Neural progenitor cell (in vitro differentiated cells): ENCODE results near the gene FAM227A. TPM values are rescaled to one million over a fixed set of nuclear protein-coding genes. Genes with fewer than 3 reads are reported as not detected.
"Not testable (repeated sequence)": the region's sequence is repeated elsewhere in the genome, so short reads cannot be mapped to it uniquely, and the experiment has no call there.

Experiments
- DNase-seq: peaks from one replicate; pipeline ENCODE4 v3.0.0-alpha.2; 2016; ENCODE audit warnings: low spot score
- H2AFZ ChIP-seq: fragments of 200-600 bp; sonication (generic); replicated peaks from 2 replicates; pipeline ENCODE4 v1.6.1; 2016; ENCODE audit warnings: antibody characterized with exemption
- H3F3A ChIP-seq: fragments of 200-600 bp; sonication (generic); 2 replicates; pipeline ENCODE4 v1.6.1; 2016; ENCODE audit warnings: antibody characterized with exemption, low read depth
- H3K27ac ChIP-seq: fragments of 200-600 bp; sonication (generic); 2 replicates; pipeline ENCODE4 v1.5.1; 2016; ENCODE audit warnings: mild to moderate bottlenecking
- H3K27me3 ChIP-seq: fragments of 200-600 bp; sonication (generic); 2 replicates; pipeline ENCODE4 v1.6.1; 2016; ENCODE audit warnings: mild to moderate bottlenecking, moderate library complexity
- H3K36me3 ChIP-seq: fragments of 200-600 bp; sonication (generic); 2 replicates; pipeline ENCODE4 v1.5.1; 2016
- H3K4me1 ChIP-seq: fragments of 200-600 bp; sonication (generic); 2 replicates; pipeline ENCODE4 v1.6.1; 2016; ENCODE audit warnings: mixed run types
- H3K4me2 ChIP-seq: fragments of 200-600 bp; sonication (generic); 2 replicates; pipeline ENCODE4 v1.6.1; 2016
- H3K4me3 ChIP-seq: fragments of 200-600 bp; sonication (generic); 2 replicates; pipeline ENCODE4 v1.5.1; 2016
- H3K79me2 ChIP-seq: fragments of 200-600 bp; sonication (generic); 2 replicates; pipeline ENCODE4 v1.6.1; 2016; ENCODE audit warnings: low read depth
- H3K9ac ChIP-seq: fragments of 200-600 bp; sonication (generic); 2 replicates; pipeline ENCODE4 v1.6.1; 2016
- H3K9me3 ChIP-seq: fragments of 200-600 bp; sonication (generic); 2 replicates; pipeline ENCODE4 v1.5.1; 2016; ENCODE audit warnings: low read depth
- H4K20me1 ChIP-seq: fragments of 200-600 bp; sonication (generic); 2 replicates; pipeline ENCODE4 v1.6.1; 2016; ENCODE audit warnings: low read depth
- H3K27ac Mint-ChIP-seq: 3 replicates; pipeline ENCODE4 v1.8.0; 2021; ENCODE audit warnings: mixed read lengths
- H3K27me3 Mint-ChIP-seq: 2 replicates; pipeline ENCODE4 v1.8.0; 2022; ENCODE audit warnings: low read depth, mild to moderate bottlenecking, inconsistent platforms, moderate library complexity, mixed read lengths; ENCODE audit not compliant: insufficient read depth
- H3K36me3 Mint-ChIP-seq: 3 replicates; pipeline ENCODE4 v1.8.0; 2021; ENCODE audit warnings: mixed read lengths
- H3K4me1 Mint-ChIP-seq: 3 replicates; pipeline ENCODE4 v1.8.0; 2021; ENCODE audit warnings: mixed read lengths
- H3K4me3 Mint-ChIP-seq: 3 replicates; pipeline ENCODE4 v1.8.0; 2021; ENCODE audit warnings: mild to moderate bottlenecking, moderate library complexity, mixed read lengths
- H3K9me3 Mint-ChIP-seq: 3 replicates; pipeline ENCODE4 v1.8.0; 2020; ENCODE audit warnings: mixed read lengths
- CTCF ChIP-seq: fragments of 200-600 bp; sonication (generic); IDR thresholded peaks from 2 replicates; pipeline ENCODE4 v1.5.1; 2017; ENCODE audit warnings: antibody characterized with exemption, mild to moderate bottlenecking
- EZH2 ChIP-seq: fragments of 200-600 bp; sonication (generic); IDR thresholded peaks from 2 replicates; pipeline ENCODE4 v1.6.1; 2017; ENCODE audit warnings: antibody characterized with exemption, mild to moderate bottlenecking, moderate library complexity
- EZH2phosphoT487 ChIP-seq: fragments of 200-600 bp; sonication (generic); IDR thresholded peaks from 2 replicates; pipeline ENCODE4 v1.6.1; 2017; ENCODE audit warnings: antibody characterized with exemption
- total RNA-seq: library from RNA; depleted of rRNA; stranded (reverse); fragments of >200 nt; gene quantifications from 2 replicates; pipeline ENCODE4 v1.2.3, GENCODE V29; 2015; ENCODE audit warnings: low replicate concordance

FAM227A gene
- total RNA-seq, 1 donor from 2014 or later: 32.7 TPM

DNA sequence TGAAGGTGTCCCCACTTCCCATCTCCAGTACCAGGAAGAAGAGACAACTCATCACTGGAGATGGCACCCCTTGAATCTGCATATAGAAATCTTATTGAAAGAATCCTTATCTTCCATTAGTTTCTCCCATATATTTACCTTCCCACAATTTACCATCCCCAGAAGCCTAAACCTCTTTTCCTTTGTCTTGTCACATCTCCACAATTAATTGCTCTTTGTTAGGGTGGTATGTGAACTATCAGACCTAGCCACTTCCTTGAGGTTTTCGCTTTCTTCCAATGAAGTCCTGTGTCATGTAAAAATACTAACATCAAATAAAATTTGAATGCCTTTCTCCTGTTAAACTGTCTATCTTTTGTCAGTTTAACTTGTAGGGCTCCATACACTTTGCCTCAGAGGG lies 37.9 kb downstream of the FAM227A start:
- TF ChIP-seq CTCF (no peak), EZH2 (no peak), EZH2phosphoT487 (no peak)
- H3K9me3 Mint-ChIP-seq: peaks cover 3% of the 10 kb centered on the region
- no peak for DNase-seq

DNA sequence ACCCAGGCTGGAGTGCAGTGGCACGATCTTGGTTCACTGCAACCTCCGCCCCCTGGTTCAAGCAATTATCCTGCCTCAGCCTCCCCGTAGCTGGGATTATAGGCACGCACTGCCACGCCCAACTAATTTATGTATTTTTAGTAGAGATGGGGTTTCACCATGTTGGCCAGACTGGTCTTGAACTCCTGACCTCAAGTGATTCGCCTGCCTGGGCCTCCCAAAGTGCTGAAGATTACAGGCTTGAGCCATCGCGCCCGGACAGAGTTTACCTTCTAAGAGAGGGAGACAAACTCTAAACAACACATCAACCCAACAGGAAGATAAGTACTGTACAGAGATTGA lies 41.2 kb downstream of the FAM227A start:
- H3K36me3 ChIP-seq, H3K9ac ChIP-seq, H3K4me1 Mint-ChIP-seq, H3F3A ChIP-seq, H3K4me3 ChIP-seq, DNase-seq, H2AFZ ChIP-seq, H3K79me2 ChIP-seq, H3K4me1 ChIP-seq, H3K9me3 Mint-ChIP-seq, H3K27me3 ChIP-seq, H3K27me3 Mint-ChIP-seq, H3K4me2 ChIP-seq, H3K27ac ChIP-seq, H3K4me3 Mint-ChIP-seq, H3K9me3 ChIP-seq, H4K20me1 ChIP-seq, H3K27ac Mint-ChIP-seq: not testable (repeated sequence)
- peaks cover 54% of the 10 kb centered on the region for H3K36me3 Mint-ChIP-seq

More for the DNA sequence above, 37.9 kb downstream of the FAM227A start:
- Histone ChIP-seq H4K20me1 (no peaks in the 10 kb centered on the region), H3K4me2 (no peak overlapping the region), H3K4me1 (no peaks in the 10 kb centered on the region), H3K27me3 (no peaks in the 10 kb centered on the region), H3F3A (no peaks in the 10 kb centered on the region), H2AFZ (no peak overlapping the region), H3K27ac (no peak overlapping the region), H3K36me3 (peaks cover 2% of the 10 kb centered on the region), H3K4me3 (no peak overlapping the region), H3K9me3 (no peaks in the 10 kb centered on the region), H3K9ac (no peak overlapping the region), H3K79me2 (no peaks in the 10 kb centered on the region)
- H3K4me1 Mint-ChIP-seq: no peaks in the 10 kb centered on the region
- H3K27me3 Mint-ChIP-seq: peaks cover 5% of the 10 kb centered on the region
- H3K27ac Mint-ChIP-seq: no peak overlapping the region
- H3K4me3 Mint-ChIP-seq: no peak overlapping the region
- peaks cover 45% of the 10 kb centered on the region for H3K36me3 Mint-ChIP-seq

DNA sequence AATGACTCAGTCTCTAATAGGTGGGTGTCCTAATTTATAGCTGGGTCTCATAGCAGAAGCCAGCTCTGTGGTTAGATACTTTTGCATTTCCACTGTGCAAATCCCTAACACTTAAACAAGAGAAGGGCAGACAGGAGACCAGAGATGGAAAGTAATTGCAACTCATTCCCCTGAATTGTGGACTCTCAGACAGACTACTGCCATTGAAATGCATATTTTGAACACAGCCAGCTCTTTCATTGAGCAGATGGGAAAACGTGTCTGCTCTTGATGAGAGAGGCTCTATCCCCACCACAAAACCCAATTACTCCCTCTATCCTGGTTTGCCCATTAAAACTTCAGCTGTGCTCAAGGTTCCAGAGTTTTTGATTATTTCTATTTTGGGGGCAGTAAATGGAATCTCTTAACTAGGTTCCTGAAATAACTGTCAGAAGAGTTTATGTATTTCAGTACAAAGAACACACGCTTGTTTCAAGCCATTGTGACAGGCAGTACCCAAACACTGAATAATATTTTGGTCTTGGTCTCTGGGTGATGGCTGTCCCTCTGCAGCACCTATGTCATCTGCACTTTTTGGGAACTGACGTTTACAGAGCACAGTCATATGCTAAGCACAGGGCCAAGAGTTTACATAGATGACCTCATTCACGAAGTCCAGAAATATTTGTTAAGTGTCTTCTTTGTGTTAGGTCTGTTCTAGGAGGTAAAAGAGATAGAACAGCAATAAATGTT lies 41.7 kb downstream of the FAM227A start:
- peaks cover 49% of the 10 kb centered on the region for H3K36me3 Mint-ChIP-seq
- H3K27me3 Mint-ChIP-seq: peaks cover 5% of the 10 kb centered on the region
- no peaks in the 10 kb centered on the region for H4K20me1 ChIP-seq
- no peak overlapping the region for H3K4me3 ChIP-seq
- no peak overlapping the region for H3K9ac ChIP-seq
- H3K27ac ChIP-seq: no peak overlapping the region
- H3K9me3 Mint-ChIP-seq: peaks cover 3% of the 10 kb centered on the region
- no peak for TF ChIP-seq EZH2
- H3K4me1 ChIP-seq: no peaks in the 10 kb centered on the region
- H3K27me3 ChIP-seq: no peaks in the 10 kb centered on the region
- H3K4me3 Mint-ChIP-seq: no peak overlapping the region
- DNase-seq: no peak
- H3K36me3 ChIP-seq: peaks cover 2% of the 10 kb centered on the region
- no peaks in the 10 kb centered on the region for H3K79me2 ChIP-seq
- H3K4me1 Mint-ChIP-seq: no peaks in the 10 kb centered on the region
- H3F3A ChIP-seq: no peaks in the 10 kb centered on the region
- no peak overlapping the region for H3K27ac Mint-ChIP-seq
- no peaks in the 10 kb centered on the region for H3K9me3 ChIP-seq
- H2AFZ ChIP-seq: no peak overlapping the region
- H3K4me2 ChIP-seq: no peak overlapping the region

GRCh38 chr22:38613588-38613987 lies 42.6 kb downstream of the FAM227A start:
- no peaks in the 10 kb centered on the region for H3K36me3 ChIP-seq
- Mint-ChIP-seq H3K27ac (no peak overlapping the region), H3K4me3 (no peak overlapping the region), H3K9me3 (no peaks in the 10 kb centered on the region), H3K36me3 (peaks cover 47% of the 10 kb centered on the region), H3K4me1 (no peaks in the 10 kb centered on the region), H3K27me3 (peaks cover 6% of the 10 kb centered on the region)
- H4K20me1 ChIP-seq: no peaks in the 10 kb centered on the region
- no peak for DNase-seq
- H2AFZ ChIP-seq: no peak overlapping the region
- H3K79me2 ChIP-seq: no peaks in the 10 kb centered on the region
- H3F3A ChIP-seq: no peaks in the 10 kb centered on the region
- no peak for TF ChIP-seq EZH2
- no peak for TF ChIP-seq EZH2phosphoT487
- no peak for TF ChIP-seq CTCF
- no peak overlapping the region for H3K9ac ChIP-seq
- H3K9me3 ChIP-seq: no peaks in the 10 kb centered on the region
- no peaks in the 10 kb centered on the region for H3K27me3 ChIP-seq
- no peak overlapping the region for H3K27ac ChIP-seq
- H3K4me1 ChIP-seq: no peaks in the 10 kb centered on the region
- no peak overlapping the region for H3K4me2 ChIP-seq
- H3K4me3 ChIP-seq: no peak overlapping the region
